RWPE2 (cell line): ENCODE results near the gene ZDHHC8.
A peak's percentile ranks its signal among the peaks of the same experiment; 100 is the strongest.

Experiments
- ATAC-seq: fragments of 200-7000 bp; cut with Tn5 transposase; 3 replicates; pipeline ENCODE4 v1.9.1; 2021; ENCODE audit warnings: low read depth
- DNase-seq: peaks from one replicate; pipeline ENCODE4 v3.0.0-alpha.2; 2020; ENCODE audit warnings: low spot score
- H3K27ac ChIP-seq: fragments of 450-650 bp; 2 replicates; pipeline ENCODE4 v1.5.1; 2017; ENCODE audit warnings: mild to moderate bottlenecking; ENCODE audit not compliant: poor library complexity, severe bottlenecking
- H3K27me3 ChIP-seq: fragments of 250-450 bp; sonication (Bioruptor Pico); 2 replicates; pipeline ENCODE4 v1.5.1; 2021; ENCODE audit warnings: mild to moderate bottlenecking, moderate library complexity; ENCODE audit not compliant: insufficient read depth, poor library complexity, severe bottlenecking
- H3K36me3 ChIP-seq: fragments of 250-450 bp; sonication (Bioruptor Pico); 2 replicates; pipeline ENCODE4 v1.5.1; 2020; ENCODE audit warnings: low read depth, mild to moderate bottlenecking, moderate library complexity
- H3K4me1 ChIP-seq: fragments of 250-450 bp; sonication (Bioruptor Pico); 2 replicates; pipeline ENCODE4 v1.5.1; 2021; ENCODE audit warnings: mild to moderate bottlenecking, moderate library complexity; ENCODE audit not compliant: insufficient read depth, poor library complexity, severe bottlenecking
- H3K4me3 ChIP-seq: fragments of 250-450 bp; sonication (Bioruptor Pico); 2 replicates; pipeline ENCODE4 v1.5.1; 2021; ENCODE audit warnings: mild to moderate bottlenecking, moderate library complexity; ENCODE audit not compliant: severe bottlenecking
- H3K9me3 ChIP-seq: fragments of 250-450 bp; sonication (Bioruptor Pico); 2 replicates; pipeline ENCODE4 v1.5.1; 2021; ENCODE audit warnings: mild to moderate bottlenecking, moderate library complexity; ENCODE audit not compliant: severe bottlenecking
- TF ChIP-seq, protein P1 (sequence below): fragments of 450-650 bp; IDR thresholded peaks from one replicate; pipeline ENCODE4 v1.5.1; 2017; ENCODE audit warnings: mild to moderate bottlenecking, moderate library complexity; ENCODE audit not compliant: poor library complexity, severe bottlenecking

ZDHHC8 gene

DNA sequence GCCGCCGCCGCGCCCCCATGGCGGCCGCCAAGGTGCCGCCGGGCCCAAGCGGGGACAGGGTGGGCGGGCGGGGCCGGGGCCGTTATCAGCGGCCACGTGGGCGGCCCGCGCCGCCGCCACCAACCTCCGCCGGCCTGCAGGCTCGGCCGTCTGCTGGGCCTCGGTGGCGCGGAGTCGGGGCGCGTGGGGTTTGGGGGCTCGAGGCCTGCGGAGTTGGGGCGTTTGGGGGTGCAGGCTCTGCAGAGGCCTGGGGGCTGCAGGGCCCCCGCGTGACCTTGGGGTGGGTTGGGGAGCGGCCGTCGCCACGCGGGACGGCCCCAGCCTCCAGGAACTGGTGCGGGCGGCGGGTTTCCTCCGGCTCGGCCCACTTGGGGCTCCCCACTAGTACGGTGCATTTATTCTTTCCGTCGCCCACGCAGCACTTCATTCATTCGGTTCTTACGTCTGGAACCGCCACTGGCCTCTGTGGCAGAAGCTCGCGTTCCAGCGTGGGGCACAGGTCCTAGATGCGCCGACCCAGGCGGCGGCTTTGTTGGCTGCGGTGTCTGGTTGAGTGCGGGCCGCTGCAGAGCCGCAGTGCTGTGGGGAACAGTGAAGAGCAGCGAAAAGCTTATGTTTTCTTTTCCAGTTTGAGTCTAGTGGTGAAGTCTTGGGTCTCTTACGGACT is 13.8 kb upstream of the ZDHHC8 start:
- Histone ChIP-seq H3K27ac (peak overlapping the region; percentile 80), H3K36me3 (peaks cover 75% of the 10 kb centered on the region), H3K4me3 (peak overlapping the region; percentile 96), H3K9me3 (no peaks in the 10 kb centered on the region), H3K27me3 (no peaks in the 10 kb centered on the region), H3K4me1 (no peaks in the 10 kb centered on the region)
- DNase-seq (no peak), ATAC-seq (no peak)
- TF ChIP-seq, protein P1, sequence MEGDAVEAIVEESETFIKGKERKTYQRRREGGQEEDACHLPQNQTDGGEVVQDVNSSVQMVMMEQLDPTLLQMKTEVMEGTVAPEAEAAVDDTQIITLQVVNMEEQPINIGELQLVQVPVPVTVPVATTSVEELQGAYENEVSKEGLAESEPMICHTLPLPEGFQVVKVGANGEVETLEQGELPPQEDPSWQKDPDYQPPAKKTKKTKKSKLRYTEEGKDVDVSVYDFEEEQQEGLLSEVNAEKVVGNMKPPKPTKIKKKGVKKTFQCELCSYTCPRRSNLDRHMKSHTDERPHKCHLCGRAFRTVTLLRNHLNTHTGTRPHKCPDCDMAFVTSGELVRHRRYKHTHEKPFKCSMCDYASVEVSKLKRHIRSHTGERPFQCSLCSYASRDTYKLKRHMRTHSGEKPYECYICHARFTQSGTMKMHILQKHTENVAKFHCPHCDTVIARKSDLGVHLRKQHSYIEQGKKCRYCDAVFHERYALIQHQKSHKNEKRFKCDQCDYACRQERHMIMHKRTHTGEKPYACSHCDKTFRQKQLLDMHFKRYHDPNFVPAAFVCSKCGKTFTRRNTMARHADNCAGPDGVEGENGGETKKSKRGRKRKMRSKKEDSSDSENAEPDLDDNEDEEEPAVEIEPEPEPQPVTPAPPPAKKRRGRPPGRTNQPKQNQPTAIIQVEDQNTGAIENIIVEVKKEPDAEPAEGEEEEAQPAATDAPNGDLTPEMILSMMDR = no peak

DNA sequence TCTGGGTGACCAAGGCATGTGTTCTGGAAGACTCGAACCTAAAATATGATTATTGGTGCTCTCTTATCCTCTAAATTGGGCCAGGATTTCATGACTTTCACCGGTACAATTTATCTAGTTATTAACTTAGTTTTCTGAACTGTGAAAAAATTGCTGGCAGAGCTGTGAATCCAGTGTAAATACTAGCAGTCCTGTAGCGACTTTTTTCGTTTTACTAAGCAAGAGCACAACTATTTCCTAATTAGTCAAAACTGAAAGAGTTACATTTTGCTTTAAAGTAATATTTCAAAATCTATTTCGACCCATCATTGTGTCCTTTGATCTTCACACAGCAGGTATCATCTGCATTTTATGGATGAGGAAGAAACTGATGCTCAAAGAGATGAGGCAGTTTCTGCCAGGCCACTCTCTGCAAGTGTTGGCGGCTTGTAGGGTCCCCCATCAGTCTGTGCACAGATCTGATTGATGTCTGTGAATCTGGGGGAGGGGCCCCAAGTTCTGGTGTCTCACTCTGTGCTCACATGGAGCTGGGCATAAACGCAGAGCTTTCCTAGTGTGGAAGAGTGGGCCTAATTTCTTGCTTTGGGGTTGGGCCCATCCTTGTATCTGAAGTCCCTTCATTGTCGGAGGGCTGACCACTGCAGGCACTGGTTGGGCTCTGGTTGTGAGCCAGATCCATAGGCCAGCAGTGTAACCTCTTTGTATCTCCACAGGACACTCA is 13.1 kb upstream of the ZDHHC8 start:
- no peak for DNase-seq
- no peaks in the 10 kb centered on the region for H3K9me3 ChIP-seq
- TF ChIP-seq, protein P1 = no peak
- peak overlapping the region; percentile 96 for H3K4me3 ChIP-seq
- no peaks in the 10 kb centered on the region for H3K4me1 ChIP-seq
- H3K36me3 ChIP-seq = peaks cover 69% of the 10 kb centered on the region
- peak overlapping the region; percentile 80 for H3K27ac ChIP-seq
- no peak for ATAC-seq
- H3K27me3 ChIP-seq = no peaks in the 10 kb centered on the region

DNA sequence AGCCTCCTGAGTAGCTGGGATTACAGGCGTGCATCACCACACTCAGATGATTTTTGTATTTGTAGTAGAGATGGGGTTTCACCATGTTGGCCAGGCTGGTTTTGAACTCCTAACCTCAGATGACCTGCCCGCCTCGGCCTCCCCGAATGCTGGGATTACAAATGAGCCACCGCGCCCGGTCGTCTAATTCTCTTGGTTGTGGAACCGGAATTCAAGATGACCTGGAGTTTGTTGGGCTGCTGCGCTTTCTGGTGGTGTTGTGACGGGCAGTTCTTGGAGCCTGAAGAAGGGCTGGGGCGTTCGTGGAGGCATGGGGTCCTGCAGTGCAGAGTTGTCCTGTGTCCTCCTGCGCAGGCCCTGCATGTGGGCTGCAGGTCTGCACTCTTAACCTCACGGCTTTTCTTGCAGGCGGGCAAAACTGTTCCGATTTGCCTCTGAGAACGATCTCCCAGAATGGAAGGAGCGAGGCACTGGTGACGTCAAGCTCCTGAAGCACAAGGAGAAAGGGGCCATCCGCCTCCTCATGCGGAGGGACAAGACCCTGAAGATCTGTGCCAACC is 9.7 kb upstream of the ZDHHC8 start:
- Histone ChIP-seq H3K4me1 (no peaks in the 10 kb centered on the region), H3K36me3 (peaks cover 73% of the 10 kb centered on the region), H3K27ac (no peak overlapping the region), H3K4me3 (no peak overlapping the region), H3K27me3 (no peaks in the 10 kb centered on the region), H3K9me3 (no peaks in the 10 kb centered on the region)
- ATAC-seq (no peak), DNase-seq (no peak)
- TF ChIP-seq, protein P1 = no peak

DNA sequence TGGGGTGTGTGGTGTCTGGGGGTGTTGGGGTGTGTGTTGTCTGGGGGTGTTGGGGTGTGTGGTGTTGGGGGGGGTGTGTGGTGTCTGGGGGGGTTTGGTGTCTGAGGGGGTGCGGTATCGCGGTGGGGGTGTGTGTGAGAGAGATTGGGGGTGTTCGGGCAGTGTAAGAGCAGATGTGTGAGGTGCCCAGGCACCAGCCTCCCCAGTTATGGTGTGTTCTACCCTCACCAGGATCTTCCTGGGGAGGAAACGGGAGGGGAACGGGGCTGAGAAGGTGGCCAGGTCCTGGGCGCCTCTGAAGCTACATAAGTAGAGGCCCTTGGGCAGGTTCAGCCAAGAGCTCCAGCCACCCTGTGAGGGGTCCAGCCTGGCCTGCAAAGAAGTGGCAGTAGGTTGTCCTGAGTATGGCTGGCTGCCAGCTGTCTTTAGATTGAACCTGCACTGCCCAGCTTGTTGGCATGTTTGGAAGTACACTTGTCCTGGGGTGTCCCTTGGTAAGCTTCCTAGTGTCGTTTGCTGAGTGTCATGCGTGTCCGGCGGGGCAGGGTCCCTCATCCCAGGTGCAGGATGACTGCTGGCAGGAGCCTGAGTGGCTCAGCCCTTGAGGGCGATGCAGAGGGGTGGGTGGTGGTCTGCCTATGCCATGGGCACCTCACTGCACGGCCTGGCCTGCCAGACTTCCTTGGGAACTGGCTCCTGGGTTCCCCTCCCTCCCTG is 8.1 kb upstream of the ZDHHC8 start:
- ATAC-seq (no peak), DNase-seq (no peak)
- H3K4me3 ChIP-seq = no peak overlapping the region
- no peaks in the 10 kb centered on the region for H3K27me3 ChIP-seq
- TF ChIP-seq, protein P1 = no peak
- no peaks in the 10 kb centered on the region for H3K9me3 ChIP-seq
- no peak overlapping the region for H3K27ac ChIP-seq
- peaks cover 73% of the 10 kb centered on the region for H3K36me3 ChIP-seq
- no peaks in the 10 kb centered on the region for H3K4me1 ChIP-seq
